CD4-positive, alpha-beta T cell treated with Interleukin-15 for 4 hours (primary cell): ENCODE results near the gene HMG20B.

ENCODE experiments used
- DNase-seq: peaks from one replicate; pipeline ENCODE4 v3.0.0-alpha.2; 2020; ENCODE audit warnings: low spot score

Gene HMG20B

DNA sequence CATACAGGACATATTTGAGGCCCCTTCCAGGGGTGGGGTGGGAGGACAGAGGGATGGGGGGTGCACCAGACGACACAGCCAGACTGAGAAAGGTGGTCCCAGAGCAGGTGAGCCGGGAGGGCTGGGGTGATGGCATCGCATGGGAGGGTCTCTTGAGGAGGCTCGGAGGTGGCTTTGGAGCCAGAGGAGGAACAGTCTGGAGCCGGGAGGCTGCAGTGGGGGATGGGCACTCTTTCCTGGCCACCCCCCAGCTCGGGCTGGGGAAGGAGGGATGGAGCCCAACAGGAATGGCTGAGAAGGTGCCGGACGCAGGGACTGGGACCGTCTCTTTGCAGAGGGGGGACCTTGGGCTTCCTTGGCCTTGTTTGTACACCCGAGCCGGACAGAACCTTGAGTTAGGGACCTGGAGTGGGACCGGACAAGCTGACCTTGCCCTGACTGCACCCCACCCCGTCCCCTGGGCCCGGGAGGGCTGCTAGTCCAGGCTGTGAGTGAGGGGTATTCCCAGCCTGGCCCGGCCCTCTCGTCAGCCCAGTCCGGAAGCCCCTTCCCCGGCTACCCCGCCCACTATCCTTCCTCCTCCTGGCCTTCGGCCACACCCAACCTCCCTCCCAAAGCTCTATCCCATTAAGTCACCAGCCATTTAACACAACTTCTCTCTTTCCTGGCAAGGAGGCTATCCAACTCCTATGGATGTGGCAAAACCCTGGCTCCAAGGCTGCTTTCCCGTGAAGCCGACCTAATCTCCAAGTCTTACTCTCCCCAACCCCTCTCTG, 34.7 kb downstream of the HMG20B start:
- no peak for DNase-seq

DNA sequence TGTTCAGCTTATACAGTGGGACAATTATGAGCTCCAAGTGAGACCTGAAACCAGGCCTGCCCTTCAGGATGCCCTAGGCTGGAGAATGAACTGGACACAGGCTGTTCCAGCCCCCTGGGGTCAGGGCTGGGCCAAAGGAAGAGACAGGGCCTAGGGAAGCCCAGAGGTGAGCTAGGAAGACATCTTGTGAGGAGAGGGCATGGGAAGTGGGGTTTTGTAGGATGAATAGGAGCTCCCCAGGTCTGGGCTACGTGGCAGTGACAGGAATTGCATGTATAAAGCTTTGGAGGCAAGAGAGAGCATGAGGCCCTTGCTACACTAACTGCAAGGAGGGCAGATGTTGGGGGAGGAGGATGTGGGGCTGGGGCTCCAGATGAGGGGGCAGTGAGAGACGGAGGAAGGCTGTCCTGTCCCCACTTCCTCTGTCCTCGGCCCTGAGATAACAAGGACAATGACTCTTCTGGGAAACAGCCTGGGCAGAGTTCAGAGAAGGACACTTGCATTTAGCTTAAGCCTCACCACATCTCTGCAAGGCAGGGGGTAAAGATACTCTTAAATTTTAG, 35.4 kb downstream of the HMG20B start:
- DNase-seq = no peak

DNA sequence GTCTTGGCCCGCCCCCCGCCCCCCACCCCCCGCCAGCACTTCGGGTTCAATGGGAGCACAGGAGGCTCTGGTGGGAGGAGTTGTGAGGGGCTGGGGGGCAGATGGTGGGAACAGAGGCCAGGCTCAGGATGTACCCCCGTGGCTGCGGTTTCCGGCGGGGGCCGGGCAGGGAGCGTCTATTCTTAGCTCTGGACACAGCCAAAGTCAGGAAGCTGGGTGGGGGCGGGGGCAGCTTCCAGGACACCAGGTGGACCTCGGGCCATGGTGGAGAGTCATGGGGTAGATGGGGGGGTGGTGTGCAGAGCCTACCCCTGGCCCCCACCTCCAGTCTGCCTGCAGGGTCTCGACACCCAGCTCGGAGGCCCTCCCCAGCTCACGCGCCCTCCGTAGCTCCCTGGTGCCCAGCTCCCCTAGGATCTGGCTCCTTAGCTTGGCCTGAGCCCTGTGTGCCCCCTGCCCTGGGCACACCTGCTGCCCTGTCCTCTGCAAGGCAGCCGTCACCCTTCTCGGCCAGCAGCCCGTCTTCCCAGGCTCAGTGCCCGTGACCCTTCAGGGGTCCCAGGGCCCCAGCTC, 36.1 kb downstream of the HMG20B start:
- DNase-seq = no peak

DNA sequence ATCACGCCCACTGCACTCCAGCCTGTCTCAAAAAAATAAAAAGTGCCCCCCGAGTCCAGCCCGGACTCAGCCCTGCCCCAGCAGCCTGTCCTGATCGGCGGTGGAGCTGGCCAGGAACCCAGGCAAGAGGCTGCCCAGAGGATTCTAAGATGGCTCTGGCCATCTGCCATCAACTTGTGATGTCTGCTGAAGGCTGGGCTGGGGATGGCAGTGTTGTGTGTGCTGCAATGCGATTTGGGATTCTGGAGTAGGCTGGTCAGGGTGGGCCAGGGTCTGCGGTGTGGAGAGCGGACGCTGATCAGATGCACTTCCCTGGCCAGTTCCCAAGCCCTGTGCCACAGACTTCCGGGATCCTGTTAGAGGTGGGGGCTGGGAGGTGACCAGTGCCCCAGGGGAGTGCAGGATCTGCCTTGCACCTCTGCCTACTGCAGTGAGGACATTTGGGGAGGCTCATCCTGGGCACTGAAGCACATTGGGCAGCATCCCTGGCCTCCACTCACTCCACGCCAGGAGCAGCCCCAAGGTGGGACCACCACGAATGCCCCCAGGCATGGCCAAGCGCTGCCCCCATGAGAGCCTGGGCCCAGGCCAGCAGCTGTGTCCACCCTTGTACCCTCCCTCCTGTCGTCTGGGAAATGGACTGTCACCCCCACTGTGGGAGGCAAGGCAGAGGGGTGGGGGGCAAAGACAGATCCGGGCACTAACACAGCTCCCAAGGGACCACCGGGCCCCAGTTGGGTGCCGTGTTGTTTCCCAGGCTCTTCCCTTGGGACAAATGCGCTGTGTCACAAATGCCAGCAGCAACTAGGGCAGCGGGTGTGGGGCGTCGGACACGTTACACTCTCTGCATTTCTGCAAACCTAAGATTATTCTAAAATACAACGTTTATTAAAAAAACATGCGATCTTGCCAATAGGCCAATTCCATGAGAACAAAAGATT, 37.3 kb downstream of the HMG20B start:
- DNase-seq = no peak

GRCh38 chr19:3610745-3611717, 38.3 kb downstream of the HMG20B start:
- no peak for DNase-seq

DNA sequence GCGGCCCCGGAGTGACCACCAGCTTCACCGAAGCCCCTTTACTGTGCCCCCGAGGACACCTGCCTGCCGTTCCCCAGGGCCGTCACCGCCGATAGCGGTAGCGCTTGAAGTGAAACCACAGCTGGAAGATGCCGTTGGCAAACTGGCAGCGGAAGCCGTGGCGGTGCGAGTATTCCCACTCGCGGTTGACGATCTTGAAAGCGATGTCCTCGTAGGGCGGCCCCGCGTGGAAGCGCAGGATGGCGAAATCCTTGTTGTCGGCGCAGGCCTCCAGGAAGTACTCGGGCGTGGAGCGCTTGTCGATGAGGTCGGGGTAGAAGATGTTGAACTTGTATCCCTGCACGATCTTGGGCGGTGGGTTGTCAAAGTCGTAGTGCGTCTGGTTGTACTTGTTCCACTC, 39.1 kb downstream of the HMG20B start:
- DNase-seq = no peak

DNA sequence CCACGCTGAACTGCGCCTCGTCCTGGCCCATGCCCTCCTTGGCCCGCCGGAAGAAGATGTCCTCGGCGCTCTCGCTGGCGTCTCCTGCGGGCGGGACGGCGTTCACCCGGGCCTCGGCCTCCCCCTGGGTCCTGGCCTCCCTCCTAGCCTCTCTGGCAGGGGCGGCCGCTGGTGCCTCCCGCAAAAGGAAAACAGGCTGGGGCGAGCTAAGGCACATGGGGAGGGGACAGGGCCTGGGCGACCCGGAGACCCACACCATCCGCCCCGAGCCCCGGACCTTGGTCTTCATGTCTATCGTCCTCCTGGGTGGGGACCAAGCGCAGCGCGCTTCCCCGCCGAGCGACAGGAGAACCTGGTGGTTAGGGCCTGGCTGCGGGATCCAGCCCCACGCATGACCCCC, 39.6 kb downstream of the HMG20B start:
- no peak for DNase-seq

DNA sequence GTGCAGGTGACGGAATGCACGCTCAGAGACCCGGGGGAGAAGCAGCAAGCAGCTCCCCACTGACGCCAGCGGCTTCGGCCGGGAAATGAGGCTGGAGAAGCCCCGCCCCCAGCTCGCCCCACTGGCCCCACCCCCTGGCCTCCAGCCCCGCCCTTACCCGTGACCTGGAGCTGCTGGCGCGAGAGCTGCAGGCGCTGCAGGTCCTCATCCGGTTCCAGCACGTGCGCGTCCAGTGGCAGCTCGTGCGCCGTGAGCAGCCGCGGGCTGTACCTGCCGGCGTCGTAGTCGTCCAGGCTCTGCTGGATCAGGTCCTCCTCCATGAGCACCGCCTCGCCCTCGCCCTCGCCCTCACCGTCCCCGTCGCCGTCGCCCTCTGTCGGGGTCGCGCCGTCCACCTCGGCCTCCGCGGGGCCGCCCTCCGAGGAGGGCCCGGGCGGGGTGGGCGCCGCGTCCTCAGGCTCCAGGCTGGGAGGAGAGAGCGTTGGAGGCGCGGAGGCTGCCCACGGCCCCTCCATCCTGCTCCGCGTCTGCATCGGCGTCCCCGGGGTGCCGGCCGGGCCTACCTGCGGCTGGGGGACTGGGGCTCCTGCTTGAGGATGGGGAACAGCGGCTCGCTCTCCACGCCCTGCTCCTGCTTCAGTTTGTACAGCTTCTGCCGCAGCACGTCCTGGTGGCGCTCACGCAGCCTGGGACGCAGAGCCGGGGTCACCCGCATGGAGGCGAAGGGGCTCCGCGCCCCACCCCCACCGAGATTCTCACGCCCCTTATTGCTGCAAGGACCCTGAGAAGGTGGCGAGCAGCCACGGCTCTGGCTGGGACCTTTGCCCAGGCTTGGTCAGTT, 40.4 kb downstream of the HMG20B start:
- DNase-seq = no peak

GRCh38 chr19:3613818-3614661, 41.3 kb downstream of the HMG20B start:
- DNase-seq = no peak

GRCh38 chr19:3614858-3615505, 42.2 kb downstream of the HMG20B start:
- no peak for DNase-seq

DNA sequence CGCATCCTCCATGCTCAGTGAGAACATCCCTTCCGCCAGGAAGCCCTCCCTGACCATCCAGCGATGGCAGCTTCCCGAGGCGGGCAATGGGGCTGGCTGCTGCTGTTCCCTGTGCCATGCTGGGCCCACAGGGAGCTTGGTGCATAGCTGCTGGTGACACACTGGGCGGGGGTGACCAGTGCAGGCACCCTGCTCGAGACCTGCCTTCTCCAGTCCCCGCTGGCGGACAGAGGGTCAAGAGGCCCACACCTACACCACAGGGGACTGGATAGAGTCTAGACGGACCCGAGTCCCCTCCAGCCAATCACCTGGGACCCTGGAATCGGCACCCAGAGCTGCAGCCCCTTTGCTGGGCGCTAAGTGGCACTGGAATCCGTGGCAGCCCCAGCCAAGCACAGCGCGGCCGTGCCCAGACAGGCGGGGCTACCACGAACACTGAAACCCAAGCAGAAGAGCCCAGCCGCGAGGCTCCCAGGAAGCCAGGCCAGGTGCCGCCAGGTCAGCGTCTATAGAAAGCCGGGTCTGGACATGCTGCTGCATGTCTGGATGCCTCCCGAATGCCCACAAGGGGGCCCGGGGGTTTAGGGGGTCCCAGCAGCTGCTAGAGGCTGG, 42.9 kb downstream of the HMG20B start:
- no peak for DNase-seq

- no peak for DNase-seq
Observed at GRCh38 chr19:3617463-3617862, 44.7 kb downstream of the HMG20B start.

DNA sequence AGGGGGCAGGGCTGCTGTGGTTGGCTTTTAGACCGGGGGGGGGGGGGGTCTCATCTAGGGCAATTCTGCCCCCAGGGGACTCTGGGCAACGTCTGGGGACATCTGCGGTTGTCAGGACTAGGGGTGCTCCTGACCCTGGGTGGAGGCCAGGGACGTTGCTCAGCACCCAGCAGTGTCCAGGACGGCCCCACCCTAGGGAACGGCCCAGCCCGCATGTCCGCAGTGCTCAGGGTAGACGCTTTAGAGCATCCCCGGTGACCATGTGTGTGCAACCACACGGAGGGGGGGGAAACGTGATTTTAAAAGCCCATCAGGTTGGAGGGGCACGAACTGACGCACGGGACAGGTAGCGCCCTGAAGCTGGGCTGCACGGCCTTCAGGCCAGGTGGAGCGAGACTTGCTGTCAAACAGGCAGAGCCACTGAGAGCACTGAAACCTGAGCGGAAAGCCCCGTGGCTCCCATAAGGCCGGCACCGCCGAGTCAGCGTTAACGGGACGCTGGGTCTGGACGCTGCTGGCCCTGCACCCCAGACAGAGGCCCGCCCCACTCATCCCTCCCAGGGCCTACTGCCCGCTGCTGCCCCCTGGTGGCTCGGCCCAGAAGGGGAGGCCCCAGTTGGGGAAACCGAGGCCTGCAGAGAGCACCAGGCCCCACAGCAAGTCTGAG, 45.5 kb downstream of the HMG20B start:
- peak; percentile 25 for DNase-seq

GRCh38 chr19:3618811-3619630, 46.3 kb downstream of the HMG20B start:
- no peak for DNase-seq

DNA sequence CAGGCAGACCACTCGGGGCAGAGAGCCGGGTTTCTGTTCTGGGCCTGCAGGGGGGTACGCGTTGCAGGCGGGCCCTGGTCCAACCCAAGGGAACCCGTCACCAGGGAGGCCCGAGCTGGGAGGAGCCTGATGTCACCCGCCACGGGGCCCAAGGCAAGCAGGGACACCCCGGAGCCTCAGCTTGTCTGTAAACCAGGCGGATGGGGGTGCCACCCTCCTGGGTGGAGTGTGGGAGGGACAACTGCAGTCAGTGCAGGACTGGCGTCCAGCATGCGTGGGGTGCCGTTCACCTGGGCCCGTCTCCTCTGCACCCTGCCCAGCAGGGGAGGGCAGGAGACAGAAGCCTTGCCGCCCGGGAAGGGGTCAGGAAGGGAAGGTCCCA, 46.9 kb downstream of the HMG20B start:
- DNase-seq = no peak

DNA sequence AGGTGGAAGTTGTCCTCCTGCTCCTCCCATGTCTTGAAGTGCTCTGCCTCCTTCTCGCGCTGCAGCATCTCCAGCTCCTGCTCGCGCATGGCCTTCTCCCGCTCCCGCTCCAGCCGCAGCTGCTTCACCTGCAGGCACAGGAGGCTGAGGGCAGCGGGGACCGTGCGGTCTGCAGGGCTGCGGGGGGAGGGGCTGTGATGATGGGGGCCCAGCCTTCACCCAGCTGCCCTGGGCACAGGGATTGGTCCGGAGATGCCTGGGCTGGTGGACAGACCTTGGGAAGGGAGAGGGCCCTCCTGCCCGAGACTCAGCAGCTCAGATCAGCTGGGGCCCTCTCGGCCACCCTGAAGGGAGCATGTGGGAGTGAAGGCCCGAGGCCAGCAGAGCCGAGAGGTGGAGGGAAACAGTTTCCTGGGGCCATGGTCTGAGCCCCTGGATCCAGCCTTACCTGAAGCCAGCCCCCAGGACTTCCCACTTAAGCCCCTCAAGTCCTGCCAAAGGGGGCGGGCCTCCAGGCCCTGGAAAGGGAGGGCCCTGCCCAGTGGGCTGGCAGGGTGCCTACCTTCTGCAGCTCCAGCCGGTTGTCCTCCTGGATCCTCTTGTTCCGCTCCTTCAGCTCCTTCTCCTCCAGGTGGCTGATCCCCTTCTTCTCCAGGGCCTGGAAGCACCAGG, 47.5 kb downstream of the HMG20B start:
- DNase-seq = no peak
